Right atrium auricular region (tissue), 2 donors: Measurements from ENCODE around the gene L3MBTL4. TPM values are rescaled to one million over a fixed set of nuclear protein-coding genes. Genes with fewer than 3 reads are reported as not detected.
"Not testable (repeated sequence)": the region's sequence is repeated elsewhere in the genome, so short reads cannot be mapped to it uniquely, and the experiment has no call there.

Source experiments
- DNase-seq: peaks from one replicate; pipeline ENCODE4 v3.0.0-alpha.2; 2019; ENCODE audit warnings: low spot score
- H3K27ac ChIP-seq, 2 donors: fragments of 200-600 bp; sonication (generic); 1 replicate in 1 of 2; 2 replicates in 1 of 2; pipeline ENCODE4 v1.5.1; 2016 to 2019
- H3K27me3 ChIP-seq, 2 donors: fragments of 200-600 bp; sonication (generic); one replicate each; pipeline versions ENCODE4 v1.5.1 to v1.6.0; 2017 to 2019
- H3K36me3 ChIP-seq: fragments of 200-600 bp; sonication (generic); one replicate; pipeline ENCODE4 v1.5.1; 2016
- H3K4me1 ChIP-seq, 2 donors: fragments of 200-600 bp; sonication (generic); one replicate each; pipeline versions ENCODE4 v1.5.1 to v1.6.0; 2017 to 2019
- H3K4me3 ChIP-seq, 2 donors: fragments of 200-600 bp; sonication (generic); 1 replicate in 1 of 2; 2 replicates in 1 of 2; pipeline ENCODE4 v1.5.1; 2017 to 2019; ENCODE audit warnings: mild to moderate bottlenecking in 1 of 2, moderate library complexity in 1 of 2
- H3K9me3 ChIP-seq, 2 donors: fragments of 200-600 bp; sonication (generic); one replicate each; pipeline ENCODE4 v1.5.1; 2019
- CTCF ChIP-seq, 2 donors: fragments of 200-600 bp; sonication (generic); IDR thresholded peaks; one replicate each; pipeline ENCODE4 v1.5.1; 2019; ENCODE audit warnings: antibody characterized with exemption in 2 of 2
- total RNA-seq, 2 donors: library from RNA; depleted of rRNA; stranded (reverse); fragments of >200 nt; gene quantifications; one replicate each; pipeline ENCODE4 v1.1.0, GENCODE V29; 2016

The L3MBTL4 gene
- total RNA-seq, 2 donors from 2014 or later: 6.6 to 10.5 TPM

DNA sequence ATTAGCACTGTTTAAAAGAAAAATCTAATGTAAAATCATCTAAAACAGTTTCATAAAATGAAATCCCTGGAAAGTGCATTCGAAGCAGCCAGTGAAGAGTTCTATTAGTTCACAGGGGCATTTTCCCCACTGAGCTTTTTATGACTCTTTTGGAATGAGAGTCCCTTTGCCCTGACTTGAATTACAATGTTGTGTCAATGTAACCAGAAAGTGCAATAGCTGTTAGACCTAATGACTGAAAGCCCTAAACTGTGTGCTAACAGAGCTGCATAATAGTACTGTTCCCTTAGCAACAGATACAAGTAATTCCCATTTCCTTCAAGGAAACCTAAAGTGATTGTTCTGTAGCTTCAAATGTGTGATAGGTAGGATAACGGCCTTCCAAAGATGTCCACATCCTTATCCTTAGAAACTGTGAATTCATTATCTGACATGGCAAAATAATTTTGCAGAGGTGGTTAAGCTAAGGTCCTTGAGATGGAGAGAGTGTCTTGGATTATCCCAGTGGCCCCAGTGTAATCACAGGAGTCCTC lies 134.4 kb downstream of the L3MBTL4 start:
- Histone ChIP-seq H3K27ac (no peak overlapping the region), H3K4me3 (no peak overlapping the region), H3K36me3 (no peaks in the 10 kb centered on the region), H3K9me3 (no peaks in the 10 kb centered on the region), H3K27me3 (no peaks in the 10 kb centered on the region), H3K4me1 (peaks cover 0 to 16% of the 10 kb centered on the region in 2 donors)
- no peak for TF ChIP-seq CTCF (IDR thresholded peaks at IDR 0.05)
- DNase-seq: no peak

- DNase-seq: no peak
- H3K27ac ChIP-seq: no peak overlapping the region
- no peaks in the 10 kb centered on the region for H3K27me3 ChIP-seq
- no peaks in the 10 kb centered on the region for H3K9me3 ChIP-seq
- H3K4me3 ChIP-seq: no peak overlapping the region
- no peak for TF ChIP-seq CTCF (IDR thresholded peaks at IDR 0.05)
- H3K36me3 ChIP-seq: no peaks in the 10 kb centered on the region
- H3K4me1 ChIP-seq: peaks cover 0 to 16% of the 10 kb centered on the region in 2 donors
These were observed 135.4 kb downstream of the L3MBTL4 start for GRCh38 chr18:6279308-6279707.

DNA sequence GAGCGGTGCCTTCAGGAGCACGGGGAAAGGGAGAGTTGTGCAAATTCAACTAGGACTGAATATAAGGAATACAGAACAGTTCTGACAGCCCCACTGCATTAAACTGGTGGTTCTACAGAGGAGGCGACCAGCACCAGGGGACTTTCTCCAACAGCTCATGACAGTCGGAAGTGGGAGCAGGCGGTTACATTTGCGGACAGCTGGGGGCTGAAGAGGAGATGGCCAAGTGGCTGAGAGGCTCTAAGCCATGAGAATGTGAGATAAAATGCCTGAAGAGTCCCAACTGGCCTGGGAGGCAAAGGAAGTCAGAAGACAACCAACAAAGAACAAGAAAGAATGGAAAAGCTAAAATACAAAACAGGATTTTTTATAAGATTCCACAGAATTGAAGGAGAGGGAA lies 141.3 kb downstream of the L3MBTL4 start:
- H3K4me3 ChIP-seq: no peak overlapping the region
- TF ChIP-seq CTCF (IDR thresholded peaks at IDR 0.05): no peak
- no peak for DNase-seq
- H3K9me3 ChIP-seq: no peaks in the 10 kb centered on the region
- peaks cover 0 to 7% of the 10 kb centered on the region in 2 donors for H3K4me1 ChIP-seq
- no peaks in the 10 kb centered on the region for H3K27me3 ChIP-seq
- no peaks in the 10 kb centered on the region for H3K36me3 ChIP-seq
- H3K27ac ChIP-seq: no peak overlapping the region

- H3K4me3 ChIP-seq, H3K27me3 ChIP-seq, H3K9me3 ChIP-seq, H3K36me3 ChIP-seq, DNase-seq, H3K4me1 ChIP-seq, H3K27ac ChIP-seq: not testable (repeated sequence)
These were observed 142.6 kb downstream of the L3MBTL4 start for GRCh38 chr18:6272144-6272543.

DNA sequence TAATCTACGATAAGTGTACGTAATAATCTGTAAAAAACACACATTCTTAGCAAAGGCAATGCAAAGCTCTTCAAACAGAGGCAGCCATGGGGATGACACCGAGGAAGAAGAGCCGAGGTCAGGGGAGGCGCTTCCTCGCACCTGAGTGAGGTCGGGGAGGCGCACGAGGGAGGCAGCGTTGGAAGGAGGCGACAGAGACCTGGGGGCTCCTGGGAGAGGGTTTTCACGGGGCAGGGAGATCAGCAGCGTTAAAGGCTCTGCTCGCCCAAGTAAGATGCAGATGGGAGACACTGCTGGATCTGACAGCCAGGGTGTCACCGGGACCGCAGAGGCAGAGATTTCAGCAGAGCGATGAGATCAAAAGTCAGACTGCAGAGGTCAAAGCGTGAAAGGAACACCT lies 143.1 kb downstream of the L3MBTL4 start:
- Histone ChIP-seq H3K36me3 (no peaks in the 10 kb centered on the region), H3K9me3 (no peaks in the 10 kb centered on the region)
- no peak for TF ChIP-seq CTCF (IDR thresholded peaks at IDR 0.05)

GRCh38 chr18:6270771-6271216 lies 143.9 kb downstream of the L3MBTL4 start:
- H3K4me3 ChIP-seq: no peak overlapping the region
- no peak for DNase-seq
- no peak for TF ChIP-seq CTCF (IDR thresholded peaks at IDR 0.05)
- no peaks in the 10 kb centered on the region for H3K9me3 ChIP-seq
- peaks cover 0 to 7% of the 10 kb centered on the region in 2 donors for H3K4me1 ChIP-seq
- no peaks in the 10 kb centered on the region for H3K36me3 ChIP-seq
- no peaks in the 10 kb centered on the region for H3K27me3 ChIP-seq
- H3K27ac ChIP-seq: no peak overlapping the region

More for the DNA sequence above, 143.1 kb downstream of the L3MBTL4 start:
- no peak overlapping the region for H3K4me3 ChIP-seq
- no peak overlapping the region for H3K27ac ChIP-seq
- no peaks in the 10 kb centered on the region for H3K27me3 ChIP-seq
- H3K4me1 ChIP-seq: peaks cover 0 to 7% of the 10 kb centered on the region in 2 donors
- no peak for DNase-seq
